DOHH2 (cell line): ENCODE measurements around the gene GSAP.

Experiments
- H3F3A ChIP-seq: fragments of 200-600 bp; sonication (generic), shearing (Covaris generic); 2 replicates; pipeline ENCODE4 v1.6.0; 2016; ENCODE audit warnings: antibody characterized with exemption, mild to moderate bottlenecking; ENCODE audit not compliant: control insufficient read depth, insufficient read depth
- H3K27ac ChIP-seq: fragments of 200-600 bp; sonication (generic); 2 replicates; pipeline ENCODE4 v1.5.1; 2014; ENCODE audit warnings: low read depth, mild to moderate bottlenecking, low read length, moderate library complexity
- H3K27me3 ChIP-seq: fragments of 200-600 bp; sonication (generic); 2 replicates; pipeline ENCODE4 v1.6.1; 2014; ENCODE audit warnings: mild to moderate bottlenecking, low read length, mixed read lengths; ENCODE audit not compliant: control insufficient read depth
- H3K36me3 ChIP-seq: fragments of 200-600 bp; sonication (generic); 2 replicates; pipeline ENCODE4 v1.6.1; 2014; ENCODE audit warnings: mild to moderate bottlenecking, low read length, moderate library complexity, mixed read lengths; ENCODE audit not compliant: control insufficient read depth
- H3K4me1 ChIP-seq: fragments of 200-600 bp; sonication (generic); 2 replicates; pipeline ENCODE4 v1.6.1; 2014; ENCODE audit warnings: mild to moderate bottlenecking, low read length, mixed read lengths; ENCODE audit not compliant: control insufficient read depth
- H3K4me2 ChIP-seq: fragments of 200-600 bp; sonication (generic); 2 replicates; pipeline ENCODE4 v1.6.0; 2014; ENCODE audit warnings: mild to moderate bottlenecking, low read length, moderate library complexity
- H3K4me3 ChIP-seq: fragments of 200-600 bp; sonication (generic); 2 replicates; pipeline ENCODE4 v1.5.1; 2014; ENCODE audit warnings: mild to moderate bottlenecking, low read length, mixed read lengths
- H3K79me2 ChIP-seq: fragments of 200-600 bp; sonication (generic); 2 replicates; pipeline ENCODE4 v1.6.1; 2014; ENCODE audit warnings: mild to moderate bottlenecking, low read length, mixed read lengths; ENCODE audit not compliant: control insufficient read depth
- H3K9me2 ChIP-seq: fragments of 200-600 bp; sonication (generic); replicated peaks from 2 replicates; pipeline ENCODE4 v1.6.1; 2014; ENCODE audit warnings: mild to moderate bottlenecking, low read length, mixed read lengths; ENCODE audit not compliant: control insufficient read depth
- H3K9me3 ChIP-seq: fragments of 200-600 bp; sonication (generic); 2 replicates; pipeline ENCODE4 v1.6.1; 2014; ENCODE audit warnings: antibody characterized with exemption, low read length, mixed read lengths; ENCODE audit not compliant: control insufficient read depth, insufficient read depth
- H4K20me1 ChIP-seq: fragments of 200-600 bp; sonication (generic); 2 replicates; pipeline ENCODE4 v1.6.0; 2014; ENCODE audit warnings: low read depth, mild to moderate bottlenecking, antibody characterized with exemption, low read length, moderate library complexity; ENCODE audit not compliant: control insufficient read depth, insufficient read depth
- CTCF ChIP-seq: fragments of 200-600 bp; sonication (generic); IDR thresholded peaks from one replicate; pipeline ENCODE4 v1.5.1; 2014; ENCODE audit warnings: antibody characterized with exemption, mild to moderate bottlenecking, low read depth, low read length; ENCODE audit not compliant: poor library complexity, severe bottlenecking
- EZH2phosphoT487 ChIP-seq: fragments of 200-600 bp; sonication (generic); IDR thresholded peaks from 2 replicates; pipeline ENCODE4 v1.6.1; 2017; ENCODE audit warnings: borderline replicate concordance, mild to moderate bottlenecking, antibody characterized with exemption, low read length, moderate library complexity, mixed read lengths

GSAP gene

GRCh38 chr7:77313085-77313484 lies 103.1 kb downstream of the GSAP start:
- no peak overlapping the region for H3K4me3 ChIP-seq
- H3K27ac ChIP-seq: no peak overlapping the region
- TF ChIP-seq EZH2phosphoT487 (no peak), CTCF (no peak)
- H3K4me1 ChIP-seq: no peaks in the 10 kb centered on the region
- no peaks in the 10 kb centered on the region for H3K79me2 ChIP-seq
- H4K20me1 ChIP-seq: no peaks in the 10 kb centered on the region
- no peaks in the 10 kb centered on the region for H3K9me3 ChIP-seq
- H3K27me3 ChIP-seq: peaks cover 4% of the 10 kb centered on the region; the same call in 1 of the 2 replicates
- H3K9me2 ChIP-seq: no peaks in the 10 kb centered on the region
- H3F3A ChIP-seq: no peaks in the 10 kb centered on the region
- no peaks in the 10 kb centered on the region for H3K36me3 ChIP-seq
- H3K4me2 ChIP-seq: no peak overlapping the region

GRCh38 chr7:77310982-77311381 lies 105.2 kb downstream of the GSAP start:
- no peak overlapping the region for H3K4me2 ChIP-seq
- H3K36me3 ChIP-seq: no peaks in the 10 kb centered on the region

GRCh38 chr7:77309714-77310220 lies 106.4 kb downstream of the GSAP start:
- H3K9me2 ChIP-seq: no peaks in the 10 kb centered on the region
- peaks cover 4% of the 10 kb centered on the region; the same call in 1 of the 2 replicates for H3K27me3 ChIP-seq
- no peaks in the 10 kb centered on the region for H3K79me2 ChIP-seq
- no peaks in the 10 kb centered on the region for H3K36me3 ChIP-seq
- no peak overlapping the region for H3K4me2 ChIP-seq
- H4K20me1 ChIP-seq: no peaks in the 10 kb centered on the region
- TF ChIP-seq EZH2phosphoT487: no peak
- no peak for TF ChIP-seq CTCF
- no peaks in the 10 kb centered on the region for H3F3A ChIP-seq
- H3K9me3 ChIP-seq: no peaks in the 10 kb centered on the region
- no peaks in the 10 kb centered on the region for H3K4me1 ChIP-seq
- no peak overlapping the region for H3K4me3 ChIP-seq
- H3K27ac ChIP-seq: no peak overlapping the region

More at GRCh38 chr7:77310982-77311381, 105.2 kb downstream of the GSAP start:
- no peaks in the 10 kb centered on the region for H4K20me1 ChIP-seq
- H3K27ac ChIP-seq: no peak overlapping the region
- no peaks in the 10 kb centered on the region for H3F3A ChIP-seq
- no peaks in the 10 kb centered on the region for H3K4me1 ChIP-seq
- no peaks in the 10 kb centered on the region for H3K9me2 ChIP-seq
- H3K4me3 ChIP-seq: no peak overlapping the region
- TF ChIP-seq EZH2phosphoT487 (no peak), CTCF (no peak)
- H3K27me3 ChIP-seq: peaks cover 4% of the 10 kb centered on the region; the same call in 1 of the 2 replicates
- no peaks in the 10 kb centered on the region for H3K79me2 ChIP-seq
- H3K9me3 ChIP-seq: no peaks in the 10 kb centered on the region
